Fibroblast of skin of scalp (primary cell): ENCODE data around the gene BRF1.
A peak's percentile ranks its signal among the peaks of the same experiment; 100 is the strongest.

ENCODE experiments used
- DNase-seq: peaks from one replicate; pipeline ENCODE4 v3.0.0-alpha.2; 2013

BRF1 gene

GRCh38 chr14:105209091-105209490 is 91.7 kb downstream of the BRF1 start:
- no peak for DNase-seq

GRCh38 chr14:105208738-105209075 is 92.1 kb downstream of the BRF1 start:
- DNase-seq, result no peak

- DNase-seq, result no peak
Measured at GRCh38 chr14:105207996-105208737, 92.6 kb downstream of the BRF1 start.

- DNase-seq, result no peak
Measured at GRCh38 chr14:105207460-105207901, 93.3 kb downstream of the BRF1 start.

GRCh38 chr14:105206873-105207272 is 93.9 kb downstream of the BRF1 start:
- DNase-seq, result no peak

- no peak for DNase-seq
Measured at GRCh38 chr14:105205673-105206208, 95.1 kb downstream of the BRF1 start.

- DNase-seq, result no peak
Measured at GRCh38 chr14:105204931-105205672, 95.7 kb downstream of the BRF1 start.

GRCh38 chr14:105204206-105204930 is 96.4 kb downstream of the BRF1 start:
- DNase-seq, result no peak

GRCh38 chr14:105203701-105204100 is 97.1 kb downstream of the BRF1 start:
- no peak for DNase-seq

- DNase-seq, result peak; percentile 65
Measured at GRCh38 chr14:105203057-105203531, 97.7 kb downstream of the BRF1 start.

- DNase-seq, result no peak
Measured at GRCh38 chr14:105201925-105202513, 98.8 kb downstream of the BRF1 start.

GRCh38 chr14:105201156-105201924 is 99.5 kb downstream of the BRF1 start:
- DNase-seq, result no peak

GRCh38 chr14:105200641-105201040 is 100.2 kb downstream of the BRF1 start:
- no peak for DNase-seq

GRCh38 chr14:105200074-105200473 is 100.7 kb downstream of the BRF1 start:
- no peak for DNase-seq

- DNase-seq, result no peak
Measured at GRCh38 chr14:105199093-105199492, 101.7 kb downstream of the BRF1 start.

- DNase-seq, result no peak
Measured at GRCh38 chr14:105198588-105198987, 102.2 kb downstream of the BRF1 start.

GRCh38 chr14:105197211-105197641 is 103.6 kb downstream of the BRF1 start:
- DNase-seq, result peak; percentile 25

- no peak for DNase-seq
Measured at GRCh38 chr14:105196265-105196960, 104.4 kb downstream of the BRF1 start.

- no peak for DNase-seq
Measured at GRCh38 chr14:105195522-105196264, 105.1 kb downstream of the BRF1 start.

GRCh38 chr14:105195051-105195450 is 105.8 kb downstream of the BRF1 start:
- DNase-seq, result no peak
